Measurements from ENCODE around the gene ZNF282.

ZNF282 gene

GRCh38 chr7:149218469-149219420, 23.4 kb downstream of the ZNF282 start:
- no peaks in the 10 kb centered on the region for H3K36me3 ChIP-seq (ENCODE audit: low read length)
- H2AFZ ChIP-seq (ENCODE audit: low read depth, low read length, severe bottlenecking): no peak overlapping the region
- H3K4me3 ChIP-seq (ENCODE audit: insufficient read depth, low read length, poor library complexity, severe bottlenecking): no peak overlapping the region
- no peaks in the 10 kb centered on the region for H3F3A ChIP-seq (ENCODE audit: insufficient read depth)
- no peaks in the 10 kb centered on the region for H3K27me3 ChIP-seq (ENCODE audit: low read length)
- no peaks in the 10 kb centered on the region for H3K79me2 ChIP-seq (ENCODE audit: insufficient read depth, low read length)
- no peak overlapping the region for H3K4me2 ChIP-seq (ENCODE audit: low read depth, low read length, poor library complexity, severe bottlenecking)
- no peak overlapping the region for H3K9ac ChIP-seq (ENCODE audit: low read length)
- no peaks in the 10 kb centered on the region for H4K20me1 ChIP-seq (ENCODE audit: low read depth, low read length)
- H3K9me2 ChIP-seq (replicated peaks; ENCODE audit: insufficient read depth, low read length): no peaks in the 10 kb centered on the region
- no peaks in the 10 kb centered on the region for H3K9me3 ChIP-seq (ENCODE audit: insufficient read depth, low read length)
- TF ChIP-seq EZH2phosphoT487 (conservative IDR thresholded peaks at IDR 0.05; ENCODE audit: low read length): no peak
- TF ChIP-seq CTCF (IDR thresholded peaks at IDR 0.05; ENCODE audit: insufficient read depth, low read length, poor library complexity, severe bottlenecking): no peak
- no peak overlapping the region for H3K27ac ChIP-seq (ENCODE audit: low read depth, low read length)

- Histone ChIP-seq H3K4me2 (ENCODE audit: low read depth, low read length, poor library complexity, severe bottlenecking) (no peak overlapping the region), H3K36me3 (ENCODE audit: low read length) (no peaks in the 10 kb centered on the region), H3F3A (ENCODE audit: insufficient read depth) (no peaks in the 10 kb centered on the region), H3K79me2 (ENCODE audit: insufficient read depth, low read length) (no peaks in the 10 kb centered on the region), H3K9me2 (replicated peaks; ENCODE audit: insufficient read depth, low read length) (no peaks in the 10 kb centered on the region), H3K9me3 (ENCODE audit: insufficient read depth, low read length) (no peaks in the 10 kb centered on the region), H4K20me1 (ENCODE audit: low read depth, low read length) (no peaks in the 10 kb centered on the region), H2AFZ (ENCODE audit: low read depth, low read length, severe bottlenecking) (no peak overlapping the region), H3K9ac (ENCODE audit: low read length) (no peak overlapping the region), H3K27ac (ENCODE audit: low read depth, low read length) (no peak overlapping the region), H3K4me3 (ENCODE audit: insufficient read depth, low read length, poor library complexity, severe bottlenecking) (no peak overlapping the region), H3K27me3 (ENCODE audit: low read length) (no peaks in the 10 kb centered on the region)
- TF ChIP-seq EZH2phosphoT487 (conservative IDR thresholded peaks at IDR 0.05; ENCODE audit: low read length) (no peak), CTCF (IDR thresholded peaks at IDR 0.05; ENCODE audit: insufficient read depth, low read length, poor library complexity, severe bottlenecking) (no peak)
Observed at GRCh38 chr7:149220534-149220933, 25.2 kb downstream of the ZNF282 start.

GRCh38 chr7:149223176-149223575, 27.8 kb downstream of the ZNF282 start:
- H3K36me3 ChIP-seq (ENCODE audit: low read length): no peaks in the 10 kb centered on the region
- no peaks in the 10 kb centered on the region for H3K79me2 ChIP-seq (ENCODE audit: insufficient read depth, low read length)

More at GRCh38 chr7:149223176-149223575, 27.8 kb downstream of the ZNF282 start:
- Histone ChIP-seq H3K4me2 (ENCODE audit: low read depth, low read length, poor library complexity, severe bottlenecking) (no peak overlapping the region), H3K27ac (ENCODE audit: low read depth, low read length) (no peak overlapping the region), H4K20me1 (ENCODE audit: low read depth, low read length) (no peaks in the 10 kb centered on the region), H2AFZ (ENCODE audit: low read depth, low read length, severe bottlenecking) (no peak overlapping the region), H3K9me3 (ENCODE audit: insufficient read depth, low read length) (no peaks in the 10 kb centered on the region), H3F3A (ENCODE audit: insufficient read depth) (no peaks in the 10 kb centered on the region), H3K9ac (ENCODE audit: low read length) (no peak overlapping the region), H3K27me3 (ENCODE audit: low read length) (no peaks in the 10 kb centered on the region), H3K4me3 (ENCODE audit: insufficient read depth, low read length, poor library complexity, severe bottlenecking) (no peak overlapping the region), H3K9me2 (replicated peaks; ENCODE audit: insufficient read depth, low read length) (no peaks in the 10 kb centered on the region)
- TF ChIP-seq CTCF (IDR thresholded peaks at IDR 0.05; ENCODE audit: insufficient read depth, low read length, poor library complexity, severe bottlenecking) (no peak), EZH2phosphoT487 (conservative IDR thresholded peaks at IDR 0.05; ENCODE audit: low read length) (no peak)

Measured in SU-DHL-6 (cell line).